Bone marrow (tissue), 2 donors: Measurements from ENCODE around the gene RBM46.
"Not testable (repeated sequence)": the region's sequence is repeated elsewhere in the genome, so short reads cannot be mapped to it uniquely, and the experiment has no call there.

Experiments
- DNase-seq, 2 donors: peaks; one replicate each; lab custom pipeline; 2025; lab: John Stamatoyannopoulos, UW

Gene RBM46

GRCh38 chr4:154838155-154838554, 57.1 kb downstream of the RBM46 start:
- DNase-seq, result no peak

GRCh38 chr4:154838694-154839093, 57.6 kb downstream of the RBM46 start:
- DNase-seq, result no peak

GRCh38 chr4:154854362-154854761, 73.3 kb downstream of the RBM46 start:
- no peak for DNase-seq

- no peak for DNase-seq
These were observed 77.1 kb downstream of the RBM46 start for GRCh38 chr4:154858166-154858565.

- DNase-seq, result no peak
These were observed 87.5 kb downstream of the RBM46 start for GRCh38 chr4:154868414-154869194.

- no peak for DNase-seq
These were observed 88.2 kb downstream of the RBM46 start for GRCh38 chr4:154869301-154869700.

GRCh38 chr4:154872198-154872597, 91.1 kb downstream of the RBM46 start:
- no peak for DNase-seq

GRCh38 chr4:154874049-154874448, 93.0 kb downstream of the RBM46 start:
- not testable (repeated sequence) for DNase-seq

GRCh38 chr4:154877110-154877760, 96.2 kb downstream of the RBM46 start:
- no peak for DNase-seq
